Stimulated activated CD8-positive, alpha-beta memory T cell treated with anti-CD3 and anti-CD28 coated beads, Interleukin-15, amount 100 ng/mL, for 48 hours (primary cell): ENCODE measurements around the gene MIS18A.
A peak's percentile ranks its signal among the peaks of the same experiment; 100 is the strongest.
"Not testable (repeated sequence)": the region's sequence is repeated elsewhere in the genome, so short reads cannot be mapped to it uniquely, and the experiment has no call there.

Experiments
- DNase-seq, 2 donors: peaks; one replicate each; pipeline ENCODE4 v3.0.0-alpha.2; 2020; ENCODE audit warnings: low read depth in 2 of 2

The MIS18A gene

GRCh38 chr21:32278518-32279376 lies at the start of gene MIS18A:
Gene MIS18A (minus strand): TSS chr21:32279049. CDS start chr21:32279014, 35 bp downstream.
- peak; percentile 97 to 99 for DNase-seq

- no peak for DNase-seq
Observed at GRCh38 chr21:32328595-32328994, 49.7 kb upstream of the MIS18A start.

GRCh38 chr21:32325706-32326105 lies 46.9 kb upstream of the MIS18A start:
- no peak for DNase-seq

- DNase-seq: no peak
Observed at GRCh38 chr21:32322676-32323075, 43.8 kb upstream of the MIS18A start.

- no peak for DNase-seq
Observed at GRCh38 chr21:32322103-32322502, 43.3 kb upstream of the MIS18A start.

- DNase-seq: no peak
Observed at GRCh38 chr21:32321480-32321879, 42.6 kb upstream of the MIS18A start.

- no peak for DNase-seq
Observed at GRCh38 chr21:32320726-32321125, 41.9 kb upstream of the MIS18A start.

- DNase-seq: no peak
Observed at GRCh38 chr21:32320059-32320458, 41.2 kb upstream of the MIS18A start.

GRCh38 chr21:32319012-32319411 lies 40.2 kb upstream of the MIS18A start:
- no peak for DNase-seq

GRCh38 chr21:32317726-32318125 lies 38.9 kb upstream of the MIS18A start:
- no peak for DNase-seq

GRCh38 chr21:32316361-32317215 lies 37.7 kb upstream of the MIS18A start:
- no peak for DNase-seq

- no peak for DNase-seq
Observed at GRCh38 chr21:32315511-32316281, 36.8 kb upstream of the MIS18A start.

- no peak for DNase-seq
Observed at GRCh38 chr21:32314806-32315205, 36.0 kb upstream of the MIS18A start.

GRCh38 chr21:32312976-32313375 lies 34.1 kb upstream of the MIS18A start:
- no peak for DNase-seq

- no peak for DNase-seq
Observed at GRCh38 chr21:32312326-32312725, 33.5 kb upstream of the MIS18A start.

GRCh38 chr21:32311621-32312020 lies 32.8 kb upstream of the MIS18A start:
- no peak for DNase-seq

- DNase-seq: not testable (repeated sequence)
Observed at GRCh38 chr21:32310976-32311375, 32.1 kb upstream of the MIS18A start.

GRCh38 chr21:32309906-32310460 lies 31.1 kb upstream of the MIS18A start:
- no peak for DNase-seq

GRCh38 chr21:32308696-32309095 lies 29.8 kb upstream of the MIS18A start:
- DNase-seq: no peak

- DNase-seq: no peak
Observed at GRCh38 chr21:32307706-32308105, 28.9 kb upstream of the MIS18A start.

GRCh38 chr21:32306021-32306780 lies 27.4 kb upstream of the MIS18A start:
- DNase-seq: no peak
